ENCODE measurements around the gene HJV.

The HJV gene

DNA sequence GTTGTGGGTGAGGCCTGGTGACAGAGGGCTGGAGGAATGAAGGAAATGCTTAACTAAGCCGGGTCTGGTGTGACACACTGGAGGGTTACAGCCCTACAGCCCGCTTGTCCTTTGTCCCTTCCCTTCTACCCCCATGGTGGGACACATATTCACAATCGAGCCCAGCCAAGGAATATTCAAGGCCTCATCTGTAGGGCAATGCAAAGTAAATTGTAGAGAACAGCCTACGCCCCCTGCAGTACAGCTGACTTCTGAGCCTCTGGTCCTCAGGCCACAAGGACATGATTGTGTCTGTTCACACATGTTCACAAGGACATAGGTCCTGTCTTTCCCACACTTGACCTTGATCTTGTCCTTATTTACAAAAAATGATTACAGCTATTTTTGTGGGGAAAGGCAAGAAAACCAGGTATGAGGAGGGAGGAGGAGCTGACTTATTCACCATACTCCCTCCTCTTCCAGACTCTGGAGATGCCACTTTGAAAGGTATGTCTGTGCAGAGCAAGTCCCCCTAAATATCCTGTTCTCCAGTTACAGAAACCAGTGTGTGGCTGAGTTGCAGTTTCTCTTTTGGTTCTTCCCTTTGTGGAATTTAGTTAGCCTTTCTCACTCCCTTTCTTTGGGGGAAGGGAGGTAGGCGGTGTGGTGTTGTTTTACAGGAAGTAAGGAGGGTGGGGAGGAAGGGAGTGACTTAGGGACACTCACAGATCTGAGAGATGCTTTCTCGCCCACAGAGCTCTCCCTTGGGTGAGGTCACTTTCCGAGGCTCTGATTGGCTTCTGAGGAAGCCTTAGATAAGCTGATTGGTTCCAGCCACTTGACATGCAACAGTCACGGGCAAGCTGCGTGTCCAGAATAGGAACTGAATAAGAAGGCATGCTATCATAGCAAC lies 42.4 kb downstream of the HJV start:
- in situ Hi-C loops (cut with HindIII; ENCODE audit: low sequenced_read_pairs): no loop called here

DNA sequence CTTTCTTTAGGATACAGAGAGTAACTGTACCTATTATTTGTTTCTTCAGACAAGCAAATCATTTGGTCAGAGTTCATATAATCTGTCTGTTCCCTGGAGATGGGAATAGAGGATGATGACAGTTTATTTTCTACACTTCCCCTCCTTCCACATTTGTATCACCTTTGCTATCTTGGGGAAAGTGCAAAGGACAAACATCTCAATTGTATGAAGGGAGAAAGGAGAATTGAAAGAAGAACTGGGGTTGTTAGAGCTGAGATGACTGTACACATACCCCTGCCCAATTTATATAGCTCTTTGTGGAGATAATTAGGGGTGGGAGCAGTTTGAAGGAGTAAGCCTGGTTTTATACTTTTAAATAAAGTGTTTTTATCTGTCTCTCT lies 43.1 kb downstream of the HJV start:
- in situ Hi-C loops (cut with HindIII; ENCODE audit: low sequenced_read_pairs): no loop called here

DNA sequence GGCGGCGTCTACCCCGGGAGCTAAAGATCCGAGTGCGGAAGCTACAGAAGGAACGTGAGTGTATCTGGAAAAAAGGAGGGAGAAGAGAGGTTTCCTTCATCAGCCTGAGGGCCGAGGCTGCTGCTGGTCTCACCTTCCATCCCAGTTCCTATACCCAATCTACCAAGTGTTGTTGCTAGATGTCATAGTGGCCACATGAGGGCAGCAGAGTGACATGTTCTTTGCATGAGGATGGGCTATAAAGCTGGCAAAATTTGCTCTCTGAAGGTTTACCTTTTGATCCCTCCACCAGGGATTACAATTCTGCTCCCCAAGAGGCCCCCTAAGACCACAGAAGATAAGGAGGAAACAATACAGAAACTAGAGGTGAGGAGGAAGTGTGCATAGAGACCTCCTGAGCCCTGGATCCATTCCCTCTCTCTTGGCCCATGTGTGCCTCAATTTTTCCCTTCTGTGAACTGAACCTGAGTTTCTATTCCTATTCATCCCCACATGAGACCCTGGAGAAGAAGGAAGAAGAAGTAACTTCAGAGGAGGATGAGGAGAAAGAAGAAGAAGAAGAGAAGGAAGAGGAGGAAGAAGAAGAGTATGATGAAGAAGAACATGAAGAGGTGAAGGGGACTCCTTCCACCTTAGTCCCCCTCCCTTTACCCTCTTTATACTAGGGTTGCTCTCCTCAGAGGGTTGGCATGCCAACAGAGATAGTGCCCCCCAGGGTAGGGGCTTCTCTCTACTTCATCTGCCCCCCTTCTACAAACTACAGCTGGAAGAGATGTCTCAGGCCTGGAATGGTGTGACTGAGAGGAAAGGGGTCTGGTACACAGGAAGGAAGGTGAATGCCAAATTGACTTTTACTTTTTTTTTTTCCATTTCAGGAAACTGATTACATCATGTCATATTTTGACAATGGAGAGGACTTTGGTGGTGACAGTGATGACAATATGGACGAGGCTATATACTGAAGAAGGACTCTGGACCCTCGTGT lies 43.8 kb downstream of the HJV start:
- in situ Hi-C loops (cut with HindIII; ENCODE audit: low sequenced_read_pairs): no loop called here

DNA sequence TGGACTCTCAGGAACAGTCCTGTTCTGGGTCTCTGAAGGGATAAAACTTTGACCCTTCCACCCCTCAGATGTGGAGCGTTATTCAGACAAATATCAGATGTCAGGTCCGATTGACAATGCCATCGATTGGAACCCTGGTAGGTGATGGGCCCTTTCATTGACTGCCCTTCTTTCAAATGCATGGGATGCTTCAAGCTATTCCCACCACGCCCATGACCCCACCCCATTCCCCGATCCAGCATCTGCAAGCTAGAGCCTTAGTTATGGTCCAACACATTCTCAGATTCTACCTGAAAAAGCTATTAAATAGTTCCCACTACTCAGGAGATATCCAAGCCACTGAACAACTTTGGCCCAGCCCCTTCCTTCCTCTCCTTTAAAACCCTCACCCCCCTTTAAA lies 44.5 kb downstream of the HJV start:
- in situ Hi-C loops (cut with HindIII; ENCODE audit: low sequenced_read_pairs): no loop called here

DNA sequence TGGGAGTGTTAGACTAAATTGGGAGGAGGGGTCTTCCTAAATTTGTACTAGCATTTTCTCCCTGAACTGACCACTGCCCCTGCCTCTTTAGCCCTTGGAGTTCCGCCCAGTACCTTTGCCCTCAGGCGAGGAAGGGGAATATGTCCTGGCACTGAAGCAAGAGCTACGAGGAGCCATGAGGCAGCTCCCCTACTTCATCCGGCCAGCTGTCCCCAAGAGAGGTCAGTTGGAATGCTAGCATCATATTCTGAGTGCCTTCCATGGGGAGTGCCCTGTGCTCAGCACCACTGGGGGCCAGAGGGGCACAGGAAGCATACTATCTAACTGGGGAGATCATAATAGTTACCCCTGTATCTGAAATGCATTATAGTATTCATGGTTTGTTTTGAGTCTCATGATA lies 46.3 kb downstream of the HJV start:
- in situ Hi-C loops (cut with HindIII; ENCODE audit: low sequenced_read_pairs): no loop called here

DNA sequence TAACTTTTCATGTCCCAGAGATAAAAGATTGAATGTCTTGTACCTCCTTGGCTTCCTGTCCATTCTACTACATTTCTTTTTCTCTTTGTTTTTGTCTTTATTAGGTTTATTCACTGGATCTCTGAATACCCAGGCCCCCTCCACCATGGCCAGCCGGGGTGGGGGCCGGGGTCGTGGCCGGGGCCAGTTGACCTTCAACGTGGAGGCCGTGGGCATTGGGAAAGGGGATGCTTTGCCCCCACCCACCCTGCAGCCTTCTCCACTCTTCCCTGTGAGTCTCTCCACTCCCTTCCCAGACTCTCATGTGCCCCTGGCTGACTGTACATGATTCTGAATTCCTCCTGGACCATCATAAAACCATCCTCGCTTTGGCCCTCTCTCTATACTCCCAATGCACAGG lies 46.8 kb downstream of the HJV start:
- in situ Hi-C loops (cut with HindIII; ENCODE audit: low sequenced_read_pairs): no loop called here

DNA sequence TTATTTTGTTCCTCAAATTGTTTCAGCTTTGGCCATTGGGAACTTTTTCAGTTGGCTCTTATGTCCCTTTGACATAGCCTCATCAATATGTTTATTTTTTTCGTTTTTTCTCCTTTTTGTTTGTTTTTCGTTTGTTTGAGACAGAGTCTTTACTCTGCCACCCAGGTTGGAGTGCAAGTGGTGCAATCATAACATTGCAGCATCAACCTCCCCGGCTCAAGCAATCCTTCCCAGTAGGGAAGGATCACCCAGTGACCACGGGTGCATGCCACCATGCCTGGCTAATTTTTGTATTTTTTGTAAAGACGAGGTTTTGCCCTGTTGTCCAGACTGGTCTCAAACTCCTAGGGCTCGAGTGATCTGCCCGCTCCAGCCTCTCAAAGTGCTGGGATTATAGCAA lies 49.0 kb downstream of the HJV start:
- in situ Hi-C loops (cut with HindIII; ENCODE audit: low sequenced_read_pairs): no loop called here
